ENCODE data around the gene TMEM123. TPM values are rescaled to one million over a fixed set of nuclear protein-coding genes. Genes with fewer than 3 reads are reported as not detected.
A peak's percentile ranks its signal among the peaks of the same experiment; 100 is the strongest.
"Not testable (repeated sequence)": the region's sequence is repeated elsewhere in the genome, so short reads cannot be mapped to it uniquely, and the experiment has no call there.

TMEM123 gene
- total and polyA plus RNA-seq, 2 donors (not counting 1 experiment from before 2014, with no cell fraction given) = 36.7 to 422 TPM

GRCh38 chr11:102374633-102375424 is 77.7 kb downstream of the TMEM123 start:
- POLR2A ChIA-PET; H3K9me3 ChIP-seq (ENCODE audit: control extremely low read depth in 1 of 3, control insufficient read depth in 2 of 3, insufficient read depth in 1 of 3, low read length in 2 of 3); ATAC-seq (ENCODE audit: low read depth); H3K27ac ChIP-seq (ENCODE audit: low read length in 2 of 2); H3K27me3 Mint-ChIP-seq; H3K9ac ChIP-seq (ENCODE audit: low read length); DNase-seq; H2AFZ ChIP-seq (ENCODE audit: insufficient read depth, low read depth, low read length, poor library complexity, severe bottlenecking); H3K4me1 Mint-ChIP-seq; H3K4me3 Mint-ChIP-seq; H3K27ac Mint-ChIP-seq; H3K9me3 Mint-ChIP-seq (ENCODE audit: insufficient read depth); H3K4me2 ChIP-seq (replicated peaks; ENCODE audit: low read depth, low read length, poor library complexity, severe bottlenecking); H3K4me3 ChIP-seq (ENCODE audit: control extremely low read depth in 1 of 5, extremely low read depth in 1 of 5, insufficient read depth in 1 of 5, low read depth in 2 of 5, low read length in 4 of 5); intact Hi-C loops (cut with micrococcal nuclease); H3K27me3 ChIP-seq (replicated peaks in 1 of 4; ENCODE audit: control extremely low read depth in 1 of 4, control insufficient read depth in 3 of 4, insufficient read depth in 4 of 4, low read length in 3 of 4); H3K79me2 ChIP-seq (ENCODE audit: control insufficient read depth, insufficient read depth, low read length); H3K4me1 ChIP-seq (ENCODE audit: control insufficient read depth in 2 of 2, insufficient read depth in 2 of 2, low read length in 2 of 2): not testable (repeated sequence)
- peaks cover 19 to 33% of the 10 kb centered on the region in 2 experiments for H3K36me3 ChIP-seq (replicated peaks in 1 of 2; ENCODE audit: control extremely low read depth in 1 of 2, control insufficient read depth in 1 of 2, extremely low read depth in 1 of 2, insufficient read depth in 2 of 2, low read length in 1 of 2)
- peaks cover 15% of the 10 kb centered on the region for H4K20me1 ChIP-seq (ENCODE audit: control insufficient read depth, insufficient read depth, low read length, poor library complexity, severe bottlenecking)
- CTCF ChIA-PET = interaction anchor here (0.7 to 1.6 kb wide), 4 partner anchors 16 to 77 kb away, joined by 3 to 8 read pairs (median 4); no protein-coding TSS in a partner anchor
- WGBS (ENCODE audit: insufficient coverage) = 98% methylated on average over 17 of the region's 31 CpGs

DNA sequence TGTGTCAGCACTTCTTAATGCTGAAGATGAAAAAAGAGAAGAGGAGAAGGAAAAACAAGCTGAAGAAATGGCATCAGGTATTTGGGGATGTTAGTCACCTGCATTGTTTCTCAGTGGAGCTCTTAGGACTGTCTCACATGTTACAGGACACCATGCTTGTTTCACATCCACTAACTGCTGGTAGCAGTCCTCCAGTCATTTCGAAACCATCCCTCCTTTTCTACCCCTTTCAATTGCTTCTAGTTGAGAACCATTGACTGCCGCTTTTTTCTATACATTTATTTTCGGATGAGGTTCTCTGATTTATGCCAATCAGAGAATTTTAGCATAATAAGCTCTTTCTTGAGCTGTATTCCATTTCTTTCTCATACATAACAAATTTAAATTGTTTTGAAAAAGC is 84.1 kb downstream of the TMEM123 start:
- no peaks in the 10 kb centered on the region for H3K79me2 ChIP-seq (ENCODE audit: control insufficient read depth, insufficient read depth, low read length)
- no peaks in the 10 kb centered on the region for H3K27me3 ChIP-seq (replicated peaks in 1 of 4; ENCODE audit: control extremely low read depth in 1 of 4, control insufficient read depth in 3 of 4, insufficient read depth in 4 of 4, low read length in 3 of 4)
- no peaks in the 10 kb centered on the region for H3K9me3 Mint-ChIP-seq (ENCODE audit: insufficient read depth)
- TF ChIP-seq CTCF (IDR thresholded peaks at IDR 0.05) (no peak), EZH2 (IDR thresholded peaks at IDR 0.05; ENCODE audit: borderline replicate concordance, insufficient read depth, low read depth, low read length, poor library complexity, severe bottlenecking) (no peak)
- ChIA-PET POLR2A (interaction anchor here (0.7 kb wide), 1 partner anchor 17 kb away, joined by 4 read pairs; no protein-coding TSS in a partner anchor), CTCF (interaction anchor here (0.7 to 4.1 kb wide), 10 partner anchors 21 to 245 kb away, joined by 3 to 57 read pairs (median 4); no protein-coding TSS in a partner anchor)
- no peak overlapping the region for H3K9ac ChIP-seq (ENCODE audit: low read length)
- H3K4me3 Mint-ChIP-seq = no peak overlapping the region
- H3K27ac Mint-ChIP-seq = peak overlapping the region; percentile 10
- no peaks in the 10 kb centered on the region for H3K9me3 ChIP-seq (ENCODE audit: control extremely low read depth in 1 of 3, control insufficient read depth in 2 of 3, insufficient read depth in 1 of 3, low read length in 2 of 3)
- ATAC-seq (ENCODE audit: low read depth) = peak; percentile 63
- intact Hi-C loops (cut with micrococcal nuclease) = no loop called here
- no peak overlapping the region for H2AFZ ChIP-seq (ENCODE audit: insufficient read depth, low read depth, low read length, poor library complexity, severe bottlenecking)
- peak; percentile 44 for DNase-seq
- no peak overlapping the region for H3K4me3 ChIP-seq (ENCODE audit: control extremely low read depth in 1 of 5, extremely low read depth in 1 of 5, insufficient read depth in 1 of 5, low read depth in 2 of 5, low read length in 4 of 5)
- H4K20me1 ChIP-seq (ENCODE audit: control insufficient read depth, insufficient read depth, low read length, poor library complexity, severe bottlenecking) = no peaks in the 10 kb centered on the region
- WGBS (ENCODE audit: insufficient coverage) = no CpG with 5 or more reads among the region's 3 CpGs
- peaks cover 7 to 31% of the 10 kb centered on the region in 2 experiments for H3K36me3 ChIP-seq (replicated peaks in 1 of 2; ENCODE audit: control extremely low read depth in 1 of 2, control insufficient read depth in 1 of 2, extremely low read depth in 1 of 2, insufficient read depth in 2 of 2, low read length in 1 of 2)
- H3K4me1 ChIP-seq (ENCODE audit: control insufficient read depth in 2 of 2, insufficient read depth in 2 of 2, low read length in 2 of 2) = no peaks in the 10 kb centered on the region
- H3K4me2 ChIP-seq (replicated peaks; ENCODE audit: low read depth, low read length, poor library complexity, severe bottlenecking) = no peak overlapping the region
- H3K27me3 Mint-ChIP-seq = no peaks in the 10 kb centered on the region
- peaks cover 16% of the 10 kb centered on the region for H3K4me1 Mint-ChIP-seq
- peak overlapping the region in 1 of 2 donors; percentile 48 for H3K27ac ChIP-seq (ENCODE audit: low read length in 2 of 2)

Measured in B cell (primary cell).